Trophoblast cell (in vitro differentiated cells and primary cell): ENCODE measurements around the gene SOX4.

ENCODE experiments used
- DNase-seq, 2 donors: peaks; one replicate each; pipeline ENCODE4 v3.0.0-alpha.2; 2016
- H2AFZ ChIP-seq: 2 replicates; pipeline ENCODE4 v1.6.1; 2013; ENCODE audit warnings: low read length, moderate library complexity, mild to moderate bottlenecking; ENCODE audit not compliant: insufficient read depth, poor library complexity
- H2AK5ac ChIP-seq: 2 replicates; pipeline ENCODE4 v1.6.1; 2013; ENCODE audit warnings: mild to moderate bottlenecking, low read length
- H2BK120ac ChIP-seq: 2 replicates; pipeline ENCODE4 v1.6.1; 2013; ENCODE audit warnings: low read length, mild to moderate bottlenecking, moderate library complexity; ENCODE audit not compliant: insufficient read depth, poor library complexity
- H2BK12ac ChIP-seq: 2 replicates; pipeline ENCODE4 v1.6.1; 2013; ENCODE audit warnings: mild to moderate bottlenecking, low read length, moderate library complexity
- H2BK5ac ChIP-seq: 2 replicates; pipeline ENCODE4 v1.6.1; 2013; ENCODE audit warnings: low read length, low read depth, moderate library complexity, mild to moderate bottlenecking; ENCODE audit not compliant: poor library complexity
- H3K14ac ChIP-seq: 2 replicates; pipeline ENCODE4 v1.6.1; 2013; ENCODE audit warnings: mild to moderate bottlenecking, low read length
- H3K18ac ChIP-seq: 2 replicates; pipeline ENCODE4 v1.6.1; 2013; ENCODE audit warnings: mild to moderate bottlenecking, low read length
- H3K23ac ChIP-seq: 2 replicates; pipeline ENCODE4 v1.6.1; 2013; ENCODE audit warnings: low read length
- H3K27ac ChIP-seq: 2 replicates; pipeline ENCODE4 v1.5.1; 2013; ENCODE audit warnings: low read depth, mild to moderate bottlenecking, inconsistent platforms, low read length, moderate library complexity
- H3K27me3 ChIP-seq: 2 replicates; pipeline ENCODE4 v1.6.1; 2013; ENCODE audit warnings: inconsistent platforms, mild to moderate bottlenecking, low read length, moderate library complexity; ENCODE audit not compliant: insufficient read depth
- H3K36me3 ChIP-seq, 2 experiments: 1 replicate in 1 of 2; 2 replicates in 1 of 2; pipeline ENCODE4 v1.6.1; 2013; ENCODE audit warnings: low read length in 2 of 2, mild to moderate bottlenecking in 2 of 2, moderate library complexity in 1 of 2; ENCODE audit not compliant: insufficient read depth in 2 of 2, control insufficient read depth in 1 of 2
- H3K4ac ChIP-seq: 2 replicates; pipeline ENCODE4 v1.6.1; 2013; ENCODE audit warnings: low read depth, mild to moderate bottlenecking, low read length, moderate library complexity
- H3K4me1 ChIP-seq, 2 experiments: 1 replicate in 1 of 2; 2 replicates in 1 of 2; pipeline ENCODE4 v1.6.1; 2013; ENCODE audit warnings: low read length in 2 of 2, mild to moderate bottlenecking in 2 of 2, moderate library complexity in 1 of 2; ENCODE audit not compliant: insufficient read depth in 2 of 2, control insufficient read depth in 1 of 2
- H3K4me2 ChIP-seq: 2 replicates; pipeline ENCODE4 v1.6.1; 2013; ENCODE audit warnings: inconsistent platforms, mild to moderate bottlenecking, low read length, moderate library complexity
- H3K4me3 ChIP-seq: 2 replicates; pipeline ENCODE4 v1.5.1; 2013; ENCODE audit warnings: mild to moderate bottlenecking, low read depth, low read length, inconsistent platforms
- H3K79me1 ChIP-seq: one replicate; pipeline ENCODE4 v1.6.1; 2013; ENCODE audit warnings: low read length
- H3K79me2 ChIP-seq: 2 replicates; pipeline ENCODE4 v1.6.1; 2013; ENCODE audit warnings: low read length, mild to moderate bottlenecking; ENCODE audit not compliant: control insufficient read depth, insufficient read depth, poor library complexity
- H3K9ac ChIP-seq: 2 replicates; pipeline ENCODE4 v1.6.1; 2013; ENCODE audit warnings: mild to moderate bottlenecking, low read length
- H3K9me3 ChIP-seq: 2 replicates; pipeline ENCODE4 v1.6.1; 2013; ENCODE audit warnings: low read depth, mild to moderate bottlenecking, control low read depth, inconsistent platforms, low read length; ENCODE audit not compliant: insufficient read depth
- H4K12ac ChIP-seq: 2 replicates; pipeline ENCODE4 v1.6.1; 2013; ENCODE audit warnings: low read depth, mild to moderate bottlenecking, low read length, moderate library complexity
- H4K8ac ChIP-seq: 2 replicates; pipeline ENCODE4 v1.6.1; 2013; ENCODE audit warnings: low read depth, mild to moderate bottlenecking, low read length, moderate library complexity
- H4K91ac ChIP-seq: one replicate; pipeline ENCODE4 v1.6.1; 2013; ENCODE audit warnings: low read depth, mild to moderate bottlenecking, low read length, moderate library complexity
- WGBS: extraction: QIAGEN DNeasy Blood & Tissue Kit; methylation state at CpG from one replicate; pipeline ENCODE4 v1.1.7; 2013; ENCODE audit warnings: missing lambda C conversion rate; ENCODE audit not compliant: insufficient read length, insufficient coverage; ENCODE audit errors: extremely low coverage; 5-methylcytosine and 5-hydroxymethylcytosine counted together

Gene SOX4

DNA sequence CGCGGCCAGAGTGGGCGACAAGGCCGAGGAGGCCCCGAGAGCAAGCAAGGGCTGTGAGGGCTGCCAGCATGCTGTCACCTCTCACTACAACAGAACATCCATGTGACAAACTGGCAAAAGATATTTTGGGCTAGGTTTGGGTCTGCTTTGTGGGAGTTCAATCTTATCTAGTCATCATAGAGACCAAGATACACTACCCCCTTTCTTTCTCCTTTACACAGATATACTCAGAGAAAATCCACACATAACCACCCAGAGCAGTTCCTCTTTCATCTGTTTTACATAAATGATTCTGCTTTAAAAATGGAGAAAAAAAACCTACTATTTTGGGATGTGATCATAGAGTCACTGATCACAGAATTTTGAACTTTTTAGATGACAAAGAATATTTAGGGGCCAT is 16.8 kb downstream of the SOX4 start:
- WGBS, result no CpG with 5 or more reads among the region's 5 CpGs

DNA sequence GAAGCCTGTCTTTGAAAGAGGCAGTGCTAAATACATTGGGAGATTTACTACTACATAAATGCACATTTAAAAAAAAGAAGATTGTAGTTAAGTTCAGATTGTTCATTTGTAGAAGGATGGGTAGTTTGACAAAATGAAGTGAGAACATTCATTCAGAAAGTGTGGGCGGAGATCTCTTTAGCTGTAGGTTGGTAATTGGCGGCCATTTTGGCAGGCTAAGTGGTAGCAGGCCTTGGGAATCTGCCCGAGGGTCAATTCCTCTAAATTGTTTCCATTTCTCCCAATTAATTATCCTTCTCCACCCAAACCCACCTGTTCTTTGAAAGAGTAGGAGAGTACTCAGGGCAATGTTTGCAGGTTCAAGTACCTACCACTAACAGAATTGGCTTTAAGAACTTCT is 17.9 kb downstream of the SOX4 start:
- H2BK12ac ChIP-seq, result no peak overlapping the region
- peaks cover 20% of the 10 kb centered on the region for H3K79me1 ChIP-seq
- no peak overlapping the region for H2AK5ac ChIP-seq
- H4K8ac ChIP-seq, result no peak overlapping the region
- H3K9me3 ChIP-seq, result peaks cover 3% of the 10 kb centered on the region
- H2BK5ac ChIP-seq, result no peak overlapping the region
- no peaks in the 10 kb centered on the region for H3K36me3 ChIP-seq
- H3K27ac ChIP-seq, result no peak overlapping the region
- H4K91ac ChIP-seq, result no peak overlapping the region
- H3K27me3 ChIP-seq, result no peaks in the 10 kb centered on the region
- H2AFZ ChIP-seq, result no peak overlapping the region
- no peak overlapping the region for H3K23ac ChIP-seq
- WGBS, result no CpG with 5 or more reads among the region's 3 CpGs
- no peak overlapping the region for H3K4me2 ChIP-seq
- no peak overlapping the region for H3K18ac ChIP-seq
- DNase-seq, result no peak
- H3K79me2 ChIP-seq, result peaks cover 1% of the 10 kb centered on the region
- no peak overlapping the region for H3K4me3 ChIP-seq
- no peak overlapping the region for H2BK120ac ChIP-seq
- H3K9ac ChIP-seq, result no peak overlapping the region
- H4K12ac ChIP-seq, result no peak overlapping the region
- H3K4ac ChIP-seq, result no peak overlapping the region
- H3K4me1 ChIP-seq, result peaks cover 12 to 18% of the 10 kb centered on the region in 2 experiments
- H3K14ac ChIP-seq, result no peak overlapping the region

More for the DNA sequence above, 16.8 kb downstream of the SOX4 start:
- no peak overlapping the region for H2AK5ac ChIP-seq
- no peak overlapping the region for H3K4me2 ChIP-seq
- no peak overlapping the region for H3K23ac ChIP-seq
- no peak overlapping the region for H2BK120ac ChIP-seq
- no peak for DNase-seq
- H3K79me2 ChIP-seq, result peaks cover 1% of the 10 kb centered on the region
- no peak overlapping the region for H4K12ac ChIP-seq
- H3K18ac ChIP-seq, result no peak overlapping the region
- no peak overlapping the region for H3K14ac ChIP-seq
- no peak overlapping the region for H2AFZ ChIP-seq
- H3K9ac ChIP-seq, result no peak overlapping the region
- H2BK12ac ChIP-seq, result no peak overlapping the region
- H3K4me1 ChIP-seq, result peaks cover 9 to 15% of the 10 kb centered on the region in 2 experiments
- H2BK5ac ChIP-seq, result no peak overlapping the region
- H3K79me1 ChIP-seq, result peaks cover 14% of the 10 kb centered on the region
- H3K4ac ChIP-seq, result no peak overlapping the region
- H3K36me3 ChIP-seq, result no peaks in the 10 kb centered on the region
- H3K27me3 ChIP-seq, result no peaks in the 10 kb centered on the region
- no peak overlapping the region for H3K4me3 ChIP-seq
- H3K27ac ChIP-seq, result no peak overlapping the region
- H3K9me3 ChIP-seq, result peaks cover 3% of the 10 kb centered on the region
- H4K91ac ChIP-seq, result no peak overlapping the region
- no peak overlapping the region for H4K8ac ChIP-seq

DNA sequence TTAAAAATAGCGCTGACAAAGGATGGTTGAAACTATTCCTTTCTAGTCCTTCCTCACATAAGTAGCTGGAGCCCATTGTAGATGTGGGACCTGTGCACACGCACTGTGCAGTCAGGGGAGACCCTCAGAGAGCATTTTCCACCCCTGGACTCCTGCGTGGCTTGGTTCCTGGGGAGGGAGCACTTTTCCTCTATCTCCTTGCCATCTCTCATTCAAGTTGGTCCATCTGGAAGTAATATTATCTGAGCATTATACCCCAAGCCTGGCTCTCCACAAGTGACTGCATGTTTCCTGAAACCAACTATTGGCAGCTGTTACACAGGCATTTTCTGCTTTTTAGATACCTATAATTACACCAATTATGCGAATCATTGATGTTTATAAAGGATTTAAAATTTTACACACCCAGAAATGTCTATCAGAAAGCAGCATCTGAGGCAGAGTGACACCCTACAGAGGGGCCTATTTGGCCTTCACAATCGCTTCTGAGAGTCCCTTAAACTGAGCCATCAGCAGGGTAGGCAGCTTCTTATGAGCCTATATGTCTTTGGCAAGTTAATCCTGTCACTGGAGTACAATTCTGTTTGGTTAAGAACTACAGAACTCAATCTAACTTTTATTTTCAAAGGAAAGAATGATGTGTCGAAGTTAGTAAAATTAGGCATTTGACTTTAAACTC is 18.7 kb downstream of the SOX4 start:
- Histone ChIP-seq H3K23ac (no peak overlapping the region), H2BK12ac (peak overlapping the region; percentile 84), H2BK120ac (no peak overlapping the region), H3K14ac (peak overlapping the region; percentile 13), H3K36me3 (no peaks in the 10 kb centered on the region), H2BK5ac (no peak overlapping the region), H4K91ac (peak overlapping the region; percentile 39), H2AFZ (no peak overlapping the region), H3K4ac (no peak overlapping the region), H3K4me3 (no peak overlapping the region), H3K79me1 (peaks cover 20% of the 10 kb centered on the region), H3K9ac (no peak overlapping the region), H3K4me2 (no peak overlapping the region), H4K12ac (no peak overlapping the region), H4K8ac (no peak overlapping the region), H3K18ac (no peak overlapping the region), H3K27me3 (no peaks in the 10 kb centered on the region), H3K9me3 (peaks cover 3% of the 10 kb centered on the region), H3K4me1 (peaks cover 12 to 19% of the 10 kb centered on the region in 2 experiments), H2AK5ac (no peak overlapping the region), H3K27ac (no peak overlapping the region), H3K79me2 (peaks cover 1% of the 10 kb centered on the region)
- DNase-seq, result no peak
- no CpG with 5 or more reads among the region's 6 CpGs for WGBS

DNA sequence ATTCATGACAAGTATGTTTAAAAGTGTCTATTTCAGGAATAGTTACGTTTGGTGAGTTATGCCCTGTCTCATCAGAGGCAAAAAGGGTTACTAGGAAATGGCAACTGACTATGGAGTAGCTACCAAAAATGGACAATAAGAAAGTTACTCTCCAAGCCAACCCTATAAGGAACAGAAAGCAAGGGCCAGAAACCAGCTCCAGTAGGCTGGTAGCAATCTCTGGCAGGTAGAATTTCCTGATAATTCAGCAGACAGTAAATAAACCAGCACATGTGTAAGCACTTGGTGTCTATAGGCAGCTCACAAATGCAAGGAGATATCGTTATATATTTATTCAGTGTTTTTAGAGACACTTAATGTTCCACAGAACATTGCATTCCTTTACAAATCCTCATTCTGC is 20.3 kb downstream of the SOX4 start:
- Histone ChIP-seq H3K79me2 (peaks cover 1% of the 10 kb centered on the region), H4K8ac (no peak overlapping the region), H2BK120ac (no peak overlapping the region), H3K18ac (no peak overlapping the region), H3K9me3 (peaks cover 3% of the 10 kb centered on the region), H3K9ac (no peak overlapping the region), H4K12ac (no peak overlapping the region), H4K91ac (no peak overlapping the region), H3K4me1 (peaks cover 12 to 23% of the 10 kb centered on the region in 2 experiments), H3K27ac (no peak overlapping the region), H3K23ac (no peak overlapping the region), H3K4me3 (no peak overlapping the region), H3K4ac (no peak overlapping the region), H3K36me3 (no peaks in the 10 kb centered on the region), H3K14ac (no peak overlapping the region), H3K79me1 (peaks cover 21% of the 10 kb centered on the region), H2BK12ac (no peak overlapping the region), H3K4me2 (no peak overlapping the region), H3K27me3 (no peaks in the 10 kb centered on the region), H2AK5ac (no peak overlapping the region), H2AFZ (no peak overlapping the region), H2BK5ac (no peak overlapping the region)
- no peak for DNase-seq
- WGBS, result no CpG with 5 or more reads among the region's 2 CpGs
